Measurements from ENCODE around the gene NPIPA5.
"Not testable (repeated sequence)": the region's sequence is repeated elsewhere in the genome, so short reads cannot be mapped to it uniquely, and the experiment has no call there.

Gene NPIPA5

GRCh38 chr16:15382810-15383209 lies 4.7 kb upstream of the NPIPA5 start:
- in situ Hi-C loops (cut with HindIII; ENCODE audit: low pct_ligation_motif_present, low sequenced_read_pairs); H3K27me3 ChIP-seq (replicated peaks); H3K36me3 ChIP-seq (replicated peaks); H3K4me3 ChIP-seq (ENCODE audit: low read depth, low read length); DNase-seq; H3K27ac ChIP-seq: not testable (repeated sequence)

DNA sequence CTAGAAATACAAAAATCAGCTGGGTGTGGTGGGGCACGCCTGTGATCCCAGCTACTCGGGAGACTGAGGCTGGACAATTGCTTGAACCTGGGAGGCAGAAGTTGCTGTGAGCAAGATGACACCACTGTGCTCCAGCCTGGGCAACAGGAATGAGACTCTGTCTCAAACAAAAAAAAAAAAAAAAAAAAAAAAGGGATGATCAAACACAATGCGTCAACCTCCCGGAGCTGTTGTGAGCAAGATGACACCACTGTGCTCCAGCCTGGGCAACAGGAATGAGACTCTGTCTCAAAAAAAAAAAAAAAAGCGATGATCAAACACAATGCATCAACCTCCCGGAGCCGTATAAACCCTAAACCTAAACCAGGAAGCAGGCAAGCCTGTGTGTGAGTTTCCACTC lies 20.6 kb downstream of the NPIPA5 start:
- DNase-seq; H3K4me3 ChIP-seq (ENCODE audit: low read depth, low read length); H3K36me3 ChIP-seq (replicated peaks); H3K27me3 ChIP-seq (replicated peaks); H3K27ac ChIP-seq; in situ Hi-C loops (cut with HindIII; ENCODE audit: low pct_ligation_motif_present, low sequenced_read_pairs): not testable (repeated sequence)

DNA sequence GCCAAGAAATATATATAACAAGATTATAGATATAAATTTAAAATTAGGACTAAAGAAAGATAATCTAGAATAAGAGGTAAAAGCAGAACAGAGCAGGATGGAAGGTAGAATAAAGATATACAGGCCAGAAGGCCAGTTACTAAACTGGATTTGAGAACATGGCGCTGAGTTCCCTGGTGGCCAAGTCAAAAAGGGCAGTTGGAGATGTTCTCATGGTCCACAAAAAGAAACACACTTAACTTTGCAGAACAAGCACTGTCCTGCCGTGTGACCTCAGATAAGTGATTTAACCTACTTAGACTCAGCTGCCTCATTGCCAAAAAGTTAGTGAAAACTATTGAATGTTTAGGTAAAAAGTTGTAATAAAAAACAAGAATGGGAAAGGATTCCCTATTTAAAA lies 23.2 kb downstream of the NPIPA5 start:
- H3K27me3 ChIP-seq (replicated peaks); H3K36me3 ChIP-seq (replicated peaks); H3K4me3 ChIP-seq (ENCODE audit: low read depth, low read length); in situ Hi-C loops (cut with HindIII; ENCODE audit: low pct_ligation_motif_present, low sequenced_read_pairs); H3K27ac ChIP-seq; DNase-seq: not testable (repeated sequence)

DNA sequence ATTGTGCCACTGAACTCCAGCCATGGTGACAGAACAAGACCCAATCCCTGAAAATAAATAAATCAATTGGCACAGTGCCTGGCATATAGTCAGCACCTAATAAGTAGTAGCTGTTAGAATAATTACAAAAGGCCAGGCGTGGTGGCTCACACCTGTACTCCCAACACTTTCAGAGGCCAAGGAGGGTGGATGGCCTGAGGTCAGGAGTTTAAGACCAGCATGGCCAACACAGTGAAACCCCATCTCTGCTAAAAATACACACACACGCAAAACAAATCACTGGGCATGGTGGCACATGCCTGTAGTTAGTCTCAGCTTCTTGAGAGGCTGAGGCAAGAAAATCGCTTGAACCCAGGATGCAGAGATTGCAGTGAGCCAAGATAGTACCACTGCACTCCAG lies 25.2 kb downstream of the NPIPA5 start:
- H3K27me3 ChIP-seq (replicated peaks); H3K36me3 ChIP-seq (replicated peaks); H3K27ac ChIP-seq; DNase-seq; H3K4me3 ChIP-seq (ENCODE audit: low read depth, low read length); in situ Hi-C loops (cut with HindIII; ENCODE audit: low pct_ligation_motif_present, low sequenced_read_pairs): not testable (repeated sequence)

GRCh38 chr16:15351745-15352144 lies 26.3 kb downstream of the NPIPA5 start:
- H3K36me3 ChIP-seq (replicated peaks); DNase-seq; H3K4me3 ChIP-seq (ENCODE audit: low read depth, low read length); H3K27ac ChIP-seq; H3K27me3 ChIP-seq (replicated peaks); in situ Hi-C loops (cut with HindIII; ENCODE audit: low pct_ligation_motif_present, low sequenced_read_pairs): not testable (repeated sequence)

- in situ Hi-C loops (cut with HindIII; ENCODE audit: low pct_ligation_motif_present, low sequenced_read_pairs): not testable (repeated sequence)
Measured at GRCh38 chr16:15351251-15351650, 26.8 kb downstream of the NPIPA5 start.

GRCh38 chr16:15348721-15349120 lies 29.4 kb downstream of the NPIPA5 start:
- in situ Hi-C loops (cut with HindIII; ENCODE audit: low pct_ligation_motif_present, low sequenced_read_pairs); H3K36me3 ChIP-seq (replicated peaks); H3K27me3 ChIP-seq (replicated peaks); H3K27ac ChIP-seq; H3K4me3 ChIP-seq (ENCODE audit: low read depth, low read length); DNase-seq: not testable (repeated sequence)

More at GRCh38 chr16:15351251-15351650, 26.8 kb downstream of the NPIPA5 start:
- H3K36me3 ChIP-seq (replicated peaks); DNase-seq; H3K27me3 ChIP-seq (replicated peaks); H3K4me3 ChIP-seq (ENCODE audit: low read depth, low read length); H3K27ac ChIP-seq: not testable (repeated sequence)

GRCh38 chr16:15342337-15342736 lies 35.8 kb downstream of the NPIPA5 start:
- H3K36me3 ChIP-seq (replicated peaks); DNase-seq; H3K27me3 ChIP-seq (replicated peaks); in situ Hi-C loops (cut with HindIII; ENCODE audit: low pct_ligation_motif_present, low sequenced_read_pairs); H3K4me3 ChIP-seq (ENCODE audit: low read depth, low read length); H3K27ac ChIP-seq: not testable (repeated sequence)

- H3K27ac ChIP-seq; H3K36me3 ChIP-seq (replicated peaks); H3K27me3 ChIP-seq (replicated peaks); DNase-seq; H3K4me3 ChIP-seq (ENCODE audit: low read depth, low read length); in situ Hi-C loops (cut with HindIII; ENCODE audit: low pct_ligation_motif_present, low sequenced_read_pairs): not testable (repeated sequence)
Measured at GRCh38 chr16:15338986-15339385, 39.1 kb downstream of the NPIPA5 start.

- H3K4me3 ChIP-seq (ENCODE audit: low read depth, low read length); H3K27me3 ChIP-seq (replicated peaks); DNase-seq; H3K36me3 ChIP-seq (replicated peaks); in situ Hi-C loops (cut with HindIII; ENCODE audit: low pct_ligation_motif_present, low sequenced_read_pairs); H3K27ac ChIP-seq: not testable (repeated sequence)
Measured at GRCh38 chr16:15337974-15338605, 40.0 kb downstream of the NPIPA5 start.

DNA sequence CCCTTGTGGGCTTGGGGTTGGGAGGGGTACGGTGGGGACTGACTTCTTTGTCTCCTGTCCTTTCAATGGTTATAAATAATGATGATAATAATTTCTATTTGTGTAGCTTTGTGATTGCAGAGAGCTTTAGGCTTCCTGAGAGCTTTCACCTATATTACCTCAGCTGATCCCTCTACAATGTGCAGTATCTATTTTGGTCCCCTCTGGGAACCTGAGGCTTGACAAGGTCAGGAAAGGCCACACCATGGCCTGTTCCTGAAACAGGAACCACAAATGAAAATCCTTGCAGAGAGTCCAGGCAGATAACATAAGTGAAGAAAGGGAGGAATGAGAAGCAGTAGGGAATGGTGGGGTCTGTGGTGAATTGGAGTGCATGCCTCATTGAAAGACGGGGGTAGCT lies 42.5 kb downstream of the NPIPA5 start:
- H3K4me3 ChIP-seq (ENCODE audit: low read depth, low read length); H3K27ac ChIP-seq; DNase-seq; H3K36me3 ChIP-seq (replicated peaks); in situ Hi-C loops (cut with HindIII; ENCODE audit: low pct_ligation_motif_present, low sequenced_read_pairs); H3K27me3 ChIP-seq (replicated peaks): not testable (repeated sequence)

DNA sequence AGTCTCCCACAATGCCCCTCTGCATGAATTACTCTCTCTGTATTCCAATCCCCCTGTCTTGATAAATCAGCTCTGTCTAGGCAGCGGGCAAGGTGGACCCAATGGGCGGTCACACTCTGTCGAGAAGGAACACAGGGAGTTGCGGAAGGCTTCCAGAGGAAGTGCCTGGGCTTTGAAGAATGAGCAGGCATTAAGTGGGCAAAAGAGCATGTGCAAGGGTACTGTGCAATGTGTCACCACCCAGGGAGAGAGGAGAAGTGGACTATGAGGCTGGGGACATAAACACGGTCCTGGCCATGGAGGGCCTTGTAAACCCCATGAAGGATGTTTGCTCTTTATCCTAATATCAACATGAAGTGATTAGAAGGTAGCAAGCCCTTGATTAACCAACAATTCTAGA lies 44.1 kb downstream of the NPIPA5 start:
- DNase-seq; H3K27ac ChIP-seq; in situ Hi-C loops (cut with HindIII; ENCODE audit: low pct_ligation_motif_present, low sequenced_read_pairs); H3K36me3 ChIP-seq (replicated peaks); H3K4me3 ChIP-seq (ENCODE audit: low read depth, low read length); H3K27me3 ChIP-seq (replicated peaks): not testable (repeated sequence)

GRCh38 chr16:15330978-15331377 lies 47.1 kb downstream of the NPIPA5 start:
- H3K4me3 ChIP-seq (ENCODE audit: low read depth, low read length); in situ Hi-C loops (cut with HindIII; ENCODE audit: low pct_ligation_motif_present, low sequenced_read_pairs); DNase-seq; H3K27me3 ChIP-seq (replicated peaks); H3K27ac ChIP-seq; H3K36me3 ChIP-seq (replicated peaks): not testable (repeated sequence)

- H3K36me3 ChIP-seq (replicated peaks); H3K27ac ChIP-seq; H3K27me3 ChIP-seq (replicated peaks); DNase-seq; in situ Hi-C loops (cut with HindIII; ENCODE audit: low pct_ligation_motif_present, low sequenced_read_pairs); H3K4me3 ChIP-seq (ENCODE audit: low read depth, low read length): not testable (repeated sequence)
Measured at GRCh38 chr16:15324954-15325353, 53.1 kb downstream of the NPIPA5 start.

DNA sequence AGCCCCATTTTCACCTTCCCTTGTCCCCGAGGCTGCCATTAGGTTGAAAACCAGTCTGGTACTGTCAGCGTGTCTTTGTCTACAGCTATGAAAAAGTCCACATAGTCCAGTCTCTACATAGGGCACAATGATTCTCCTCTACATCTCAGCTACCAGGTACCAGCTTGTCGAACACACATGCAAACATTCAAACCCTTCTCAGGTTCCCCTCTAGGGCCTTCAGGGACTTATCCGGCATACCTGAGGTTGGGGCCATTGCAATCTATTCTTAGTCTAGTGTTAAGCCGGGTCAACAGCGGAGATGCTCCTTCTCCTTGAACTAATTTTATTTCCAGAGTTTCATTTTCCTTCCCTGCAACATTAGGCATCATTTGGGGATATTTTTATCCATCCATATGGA lies 54.7 kb downstream of the NPIPA5 start:
- in situ Hi-C loops (cut with HindIII; ENCODE audit: low pct_ligation_motif_present, low sequenced_read_pairs); H3K27ac ChIP-seq; H3K4me3 ChIP-seq (ENCODE audit: low read depth, low read length): not testable (repeated sequence)

More for the DNA sequence above, 54.7 kb downstream of the NPIPA5 start:
- DNase-seq; H3K27me3 ChIP-seq (replicated peaks); H3K36me3 ChIP-seq (replicated peaks): not testable (repeated sequence)

Data from brain microvascular endothelial cell (primary cell).